ENCODE data around the gene BDH1. TPM values are rescaled to one million over a fixed set of nuclear protein-coding genes. Genes with fewer than 3 reads are reported as not detected.
"Not testable (repeated sequence)": the region's sequence is repeated elsewhere in the genome, so short reads cannot be mapped to it uniquely, and the experiment has no call there.

BDH1 gene, protein sequence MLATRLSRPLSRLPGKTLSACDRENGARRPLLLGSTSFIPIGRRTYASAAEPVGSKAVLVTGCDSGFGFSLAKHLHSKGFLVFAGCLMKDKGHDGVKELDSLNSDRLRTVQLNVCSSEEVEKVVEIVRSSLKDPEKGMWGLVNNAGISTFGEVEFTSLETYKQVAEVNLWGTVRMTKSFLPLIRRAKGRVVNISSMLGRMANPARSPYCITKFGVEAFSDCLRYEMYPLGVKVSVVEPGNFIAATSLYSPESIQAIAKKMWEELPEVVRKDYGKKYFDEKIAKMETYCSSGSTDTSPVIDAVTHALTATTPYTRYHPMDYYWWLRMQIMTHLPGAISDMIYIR
- polyA plus RNA-seq (2013): 24.3 TPM

DNA sequence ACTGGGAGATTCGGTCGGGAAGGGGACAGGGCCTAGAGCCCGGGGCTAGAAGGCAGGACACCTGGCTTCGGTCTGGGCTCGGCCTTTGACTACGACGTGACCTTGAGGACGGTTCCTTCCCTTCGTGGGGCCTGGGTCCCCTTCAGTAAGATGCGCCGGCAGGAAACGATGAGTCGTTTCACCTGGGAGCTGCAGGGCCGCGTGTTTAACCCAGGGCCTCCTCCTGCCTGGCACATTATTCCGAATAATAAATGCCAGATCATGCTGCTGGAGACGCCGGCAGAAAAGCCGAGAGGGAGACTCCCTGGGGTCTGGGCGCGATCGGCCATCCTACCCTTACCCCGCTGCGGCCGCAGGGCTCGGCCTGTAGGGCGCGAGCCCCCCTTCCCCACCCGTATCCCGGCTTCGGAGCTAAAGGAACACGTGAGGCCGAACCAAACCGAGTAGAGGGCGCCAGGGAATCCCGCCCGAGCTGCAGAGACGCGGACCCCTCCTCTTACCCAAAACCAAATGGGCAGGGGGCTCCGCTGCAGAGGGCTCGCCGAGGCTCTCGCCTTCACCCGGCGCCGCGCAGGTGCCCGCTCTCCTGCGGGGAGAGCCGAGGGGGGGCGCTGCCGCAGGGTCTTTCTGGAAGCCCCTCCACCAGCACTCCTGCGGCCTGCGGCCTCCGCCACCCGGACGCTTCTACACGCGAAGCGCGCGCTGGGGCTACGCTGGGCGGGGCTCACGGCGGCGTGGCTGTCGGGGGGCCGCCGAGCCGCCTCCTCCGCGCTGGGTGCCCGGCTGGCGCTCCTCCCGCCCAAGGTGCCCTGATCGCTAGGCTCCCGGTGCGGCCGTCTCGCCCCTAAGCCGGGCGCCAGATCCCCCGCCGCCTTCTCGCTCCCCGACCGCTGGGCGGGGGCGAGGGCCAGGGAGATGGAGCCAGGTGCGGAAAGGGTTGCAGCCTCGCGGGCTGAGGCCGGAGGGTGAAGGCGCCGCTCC is at the start of gene BDH1:
TSS of gene BDH1 (minus strand) at position 688 of the 981 bp plus-strand sequence. CDS start 9,525 bp downstream, outside the sequence.
- H3K9me3 ChIP-seq (ENCODE audit: control extremely low read depth in 1 of 5, control insufficient read depth in 4 of 5, insufficient read depth in 2 of 5, low read depth in 1 of 5, low read length in 4 of 5): no peaks in the 10 kb centered on the region
- POLR2A ChIA-PET: no interaction called here
- 0% methylated on average over 84 of the region's 96 CpGs for WGBS (ENCODE audit: insufficient coverage)
- peak within 1 kb of the TSS; percentile 64 to 84 for H3K27ac ChIP-seq (ENCODE audit: insufficient read depth in 1 of 2, low read depth in 1 of 2, low read length in 2 of 2, poor library complexity in 1 of 2, severe bottlenecking in 2 of 2)
- peaks cover 0 to 21% (median 16%) of the 10 kb centered on the region in 4 experiments for H3K4me1 ChIP-seq (ENCODE audit: control extremely low read depth in 1 of 4, control insufficient read depth in 4 of 4, insufficient read depth in 4 of 4, low read length in 3 of 4)
- H3K36me3 ChIP-seq (ENCODE audit: control insufficient read depth in 4 of 4, insufficient read depth in 4 of 4, low read length in 3 of 4): peaks cover 0 to 8% (median 2%) of the 10 kb centered on the region in 4 experiments
- peaks cover 2 to 18% (median 3%) of the 10 kb centered on the region in 5 experiments for H3K27me3 ChIP-seq (replicated peaks in 2 of 5; ENCODE audit: control insufficient read depth in 4 of 5, insufficient read depth in 5 of 5, low read length in 4 of 5)
- H3K4me3 ChIP-seq (ENCODE audit: control insufficient read depth in 1 of 7, extremely low read depth in 1 of 7, insufficient read depth in 4 of 7, low read depth in 2 of 7, low read length in 6 of 7): peak within 1 kb of the TSS; percentile 68 to 88 (median 82)
- CTCF ChIA-PET: interaction anchor here (1.4 kb wide), 1 partner anchor 41 kb away, joined by 4 read pairs; no protein-coding TSS in a partner anchor
- DNase-seq: peak; percentile 43 to 76 (median 64)

DNA sequence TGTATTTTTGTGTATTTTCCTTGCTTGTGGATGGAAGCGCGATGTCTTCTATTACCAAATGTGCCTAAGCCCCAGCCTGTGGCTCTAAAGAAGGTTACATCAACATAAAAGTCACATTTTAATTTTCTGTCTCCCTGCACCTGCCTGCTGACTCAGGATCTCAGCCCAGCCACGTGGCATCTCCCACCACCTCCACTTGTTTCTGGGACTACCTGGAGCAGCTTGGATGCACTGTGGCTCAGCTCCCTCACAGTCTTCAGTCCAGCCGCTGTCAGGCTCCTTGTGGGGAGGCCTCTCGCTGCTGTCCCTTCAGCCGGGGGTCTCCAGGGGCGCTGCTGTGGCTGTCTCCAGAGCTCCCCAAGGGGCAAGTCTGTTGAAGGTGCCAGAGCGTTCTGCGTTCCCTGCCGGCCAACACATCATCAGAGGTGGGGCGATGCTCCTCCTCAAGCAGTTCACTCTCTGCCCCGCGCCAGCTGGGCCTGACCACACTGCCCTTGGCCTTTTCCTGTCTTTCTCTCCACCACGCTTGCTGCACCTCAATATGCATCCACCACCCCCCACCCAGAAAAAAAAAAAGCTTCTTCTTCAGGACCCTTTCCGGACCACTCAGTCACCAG is 47.7 kb upstream of the BDH1 start:
- ChIA-PET POLR2A (no interaction called here), CTCF (interaction anchor here (1.2 kb wide), 1 partner anchor 8 kb away, joined by 3 read pairs; no protein-coding TSS in a partner anchor)
- Histone ChIP-seq H3K36me3 (ENCODE audit: control insufficient read depth in 4 of 4, insufficient read depth in 4 of 4, low read length in 3 of 4) (peaks cover 14 to 23% (median 16%) of the 10 kb centered on the region in 4 experiments), H3K27me3 (replicated peaks in 2 of 5; ENCODE audit: control insufficient read depth in 4 of 5, insufficient read depth in 5 of 5, low read length in 4 of 5) (no peaks in the 10 kb centered on the region), H3K4me3 (ENCODE audit: control insufficient read depth in 1 of 7, extremely low read depth in 1 of 7, insufficient read depth in 4 of 7, low read depth in 2 of 7, low read length in 6 of 7) (no peak overlapping the region), H3K9me3 (ENCODE audit: control extremely low read depth in 1 of 5, control insufficient read depth in 4 of 5, insufficient read depth in 2 of 5, low read depth in 1 of 5, low read length in 4 of 5) (no peaks in the 10 kb centered on the region), H3K27ac (ENCODE audit: insufficient read depth in 1 of 2, low read depth in 1 of 2, low read length in 2 of 2, poor library complexity in 1 of 2, severe bottlenecking in 2 of 2) (no peak overlapping the region), H3K4me1 (ENCODE audit: control extremely low read depth in 1 of 4, control insufficient read depth in 4 of 4, insufficient read depth in 4 of 4, low read length in 3 of 4) (peaks cover 0 to 5% (median 1%) of the 10 kb centered on the region in 4 experiments)
- WGBS (ENCODE audit: insufficient coverage): 88% methylated on average over 13 of the region's 15 CpGs
- no peak for DNase-seq

DNA sequence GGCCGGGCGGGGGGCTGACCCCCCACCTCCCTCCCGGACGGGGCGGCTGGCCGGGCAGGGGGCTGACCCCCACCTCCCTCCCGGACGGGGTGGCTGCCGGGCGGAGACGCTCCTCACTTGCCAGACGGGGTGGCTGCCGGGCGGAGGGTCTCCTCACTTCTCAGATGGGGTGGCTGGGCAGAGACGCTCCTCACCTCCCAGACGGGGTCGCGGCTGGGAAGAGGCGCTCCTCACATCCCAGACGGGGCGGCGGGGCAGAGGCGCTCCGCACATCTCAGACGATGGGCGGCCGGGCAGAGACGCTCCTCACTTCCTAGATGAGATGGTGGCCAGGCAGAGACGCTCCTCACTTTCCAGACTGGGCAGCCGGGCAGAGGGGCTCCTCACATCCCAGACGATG is 46.6 kb upstream of the BDH1 start:
- POLR2A ChIA-PET; H3K4me1 ChIP-seq (ENCODE audit: control extremely low read depth in 1 of 4, control insufficient read depth in 4 of 4, insufficient read depth in 4 of 4, low read length in 3 of 4); H3K27ac ChIP-seq (ENCODE audit: insufficient read depth in 1 of 2, low read depth in 1 of 2, low read length in 2 of 2, poor library complexity in 1 of 2, severe bottlenecking in 2 of 2); DNase-seq; H3K27me3 ChIP-seq (replicated peaks in 2 of 5; ENCODE audit: control insufficient read depth in 4 of 5, insufficient read depth in 5 of 5, low read length in 4 of 5); H3K9me3 ChIP-seq (ENCODE audit: control extremely low read depth in 1 of 5, control insufficient read depth in 4 of 5, insufficient read depth in 2 of 5, low read depth in 1 of 5, low read length in 4 of 5); H3K4me3 ChIP-seq (ENCODE audit: control insufficient read depth in 1 of 7, extremely low read depth in 1 of 7, insufficient read depth in 4 of 7, low read depth in 2 of 7, low read length in 6 of 7): not testable (repeated sequence)
- WGBS (ENCODE audit: insufficient coverage): 98% methylated on average over 14 of the region's 31 CpGs
- H3K36me3 ChIP-seq (ENCODE audit: control insufficient read depth in 4 of 4, insufficient read depth in 4 of 4, low read length in 3 of 4): peaks cover 4 to 13% (median 6%) of the 10 kb centered on the region in 4 experiments
- CTCF ChIA-PET: interaction anchor here (7.3 kb wide), 1 partner anchor 10 kb away, joined by 43 read pairs; no protein-coding TSS in a partner anchor

DNA sequence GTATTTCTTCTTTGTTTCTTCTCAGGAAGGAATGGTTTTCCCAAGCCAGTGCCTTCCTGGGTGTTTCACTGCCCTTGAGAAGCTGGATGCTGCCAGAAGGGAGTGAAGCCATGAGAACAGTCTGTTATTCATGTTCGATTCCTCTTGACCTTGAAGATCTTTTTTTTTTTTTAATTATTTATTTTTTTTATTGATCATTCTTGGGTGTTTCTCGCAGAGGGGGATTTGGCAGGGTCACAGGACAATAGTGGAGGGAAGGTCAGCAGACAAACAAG is 45.7 kb upstream of the BDH1 start:
- H3K9me3 ChIP-seq (ENCODE audit: control extremely low read depth in 1 of 5, control insufficient read depth in 4 of 5, insufficient read depth in 2 of 5, low read depth in 1 of 5, low read length in 4 of 5); POLR2A ChIA-PET; H3K4me3 ChIP-seq (ENCODE audit: control insufficient read depth in 1 of 7, extremely low read depth in 1 of 7, insufficient read depth in 4 of 7, low read depth in 2 of 7, low read length in 6 of 7); H3K4me1 ChIP-seq (ENCODE audit: control extremely low read depth in 1 of 4, control insufficient read depth in 4 of 4, insufficient read depth in 4 of 4, low read length in 3 of 4); H3K27me3 ChIP-seq (replicated peaks in 2 of 5; ENCODE audit: control insufficient read depth in 4 of 5, insufficient read depth in 5 of 5, low read length in 4 of 5); DNase-seq; H3K27ac ChIP-seq (ENCODE audit: insufficient read depth in 1 of 2, low read depth in 1 of 2, low read length in 2 of 2, poor library complexity in 1 of 2, severe bottlenecking in 2 of 2); H3K36me3 ChIP-seq (ENCODE audit: control insufficient read depth in 4 of 4, insufficient read depth in 4 of 4, low read length in 3 of 4): not testable (repeated sequence)
- CTCF ChIA-PET: interaction anchor here (7.3 kb wide), 1 partner anchor 11 kb away, joined by 43 read pairs; no protein-coding TSS in a partner anchor
- WGBS (ENCODE audit: insufficient coverage): no CpG with 5 or more reads among the region's 2 CpGs

DNA sequence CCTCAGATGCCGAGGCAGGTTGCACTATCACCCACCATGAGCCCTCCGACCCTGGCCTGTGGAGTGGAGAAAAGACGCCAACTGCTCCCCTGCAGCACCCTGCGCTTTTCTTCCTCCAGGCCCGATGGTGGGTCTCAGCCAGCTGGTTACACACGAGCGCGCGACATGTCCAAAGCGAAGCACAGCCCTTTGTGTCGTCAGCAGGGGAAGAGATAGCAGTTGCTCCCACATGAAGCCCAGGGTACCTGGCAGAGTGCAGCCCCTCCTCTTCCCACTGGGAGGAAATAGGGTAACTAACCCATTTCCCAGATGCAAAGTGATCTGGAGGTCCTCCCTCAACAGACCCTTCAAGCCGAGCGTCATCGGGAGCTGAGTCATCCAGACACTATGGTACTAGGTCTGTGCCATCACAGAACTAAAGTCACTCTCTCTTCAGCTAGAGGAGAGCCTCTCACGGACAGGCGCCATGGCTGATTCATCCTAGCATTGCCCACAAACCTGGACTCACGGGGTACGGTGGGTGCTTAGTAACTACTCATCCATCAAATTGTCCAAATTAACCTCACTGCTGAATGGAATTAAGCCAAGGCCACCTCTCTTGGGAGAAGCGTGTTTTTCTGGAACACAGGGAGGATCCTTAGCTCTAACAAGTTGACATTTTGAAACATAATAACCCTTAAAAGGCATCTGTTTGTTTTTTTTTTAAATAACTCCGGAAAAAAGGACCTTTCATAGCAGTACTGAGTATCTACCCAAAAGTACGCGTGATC is 45.2 kb upstream of the BDH1 start:
- no peak for DNase-seq
- WGBS (ENCODE audit: insufficient coverage): 94% methylated on average over 22 of the region's 22 CpGs
- H3K27me3 ChIP-seq (replicated peaks in 2 of 5; ENCODE audit: control insufficient read depth in 4 of 5, insufficient read depth in 5 of 5, low read length in 4 of 5): no peaks in the 10 kb centered on the region
- no peak overlapping the region for H3K4me3 ChIP-seq (ENCODE audit: control insufficient read depth in 1 of 7, extremely low read depth in 1 of 7, insufficient read depth in 4 of 7, low read depth in 2 of 7, low read length in 6 of 7)
- no peak overlapping the region for H3K27ac ChIP-seq (ENCODE audit: insufficient read depth in 1 of 2, low read depth in 1 of 2, low read length in 2 of 2, poor library complexity in 1 of 2, severe bottlenecking in 2 of 2)
- peaks cover 0 to 3% (median 0%) of the 10 kb centered on the region in 4 experiments for H3K36me3 ChIP-seq (ENCODE audit: control insufficient read depth in 4 of 4, insufficient read depth in 4 of 4, low read length in 3 of 4)
- H3K4me1 ChIP-seq (ENCODE audit: control extremely low read depth in 1 of 4, control insufficient read depth in 4 of 4, insufficient read depth in 4 of 4, low read length in 3 of 4): peaks cover 0 to 5% (median 1%) of the 10 kb centered on the region in 4 experiments
- H3K9me3 ChIP-seq (ENCODE audit: control extremely low read depth in 1 of 5, control insufficient read depth in 4 of 5, insufficient read depth in 2 of 5, low read depth in 1 of 5, low read length in 4 of 5): no peaks in the 10 kb centered on the region
- ChIA-PET POLR2A (no interaction called here), CTCF (interaction anchor here (1.2 to 7.3 kb wide), 4 partner anchors 11 to 200 kb away, joined by 3 to 43 read pairs (median 4); no protein-coding TSS in a partner anchor)

DNA sequence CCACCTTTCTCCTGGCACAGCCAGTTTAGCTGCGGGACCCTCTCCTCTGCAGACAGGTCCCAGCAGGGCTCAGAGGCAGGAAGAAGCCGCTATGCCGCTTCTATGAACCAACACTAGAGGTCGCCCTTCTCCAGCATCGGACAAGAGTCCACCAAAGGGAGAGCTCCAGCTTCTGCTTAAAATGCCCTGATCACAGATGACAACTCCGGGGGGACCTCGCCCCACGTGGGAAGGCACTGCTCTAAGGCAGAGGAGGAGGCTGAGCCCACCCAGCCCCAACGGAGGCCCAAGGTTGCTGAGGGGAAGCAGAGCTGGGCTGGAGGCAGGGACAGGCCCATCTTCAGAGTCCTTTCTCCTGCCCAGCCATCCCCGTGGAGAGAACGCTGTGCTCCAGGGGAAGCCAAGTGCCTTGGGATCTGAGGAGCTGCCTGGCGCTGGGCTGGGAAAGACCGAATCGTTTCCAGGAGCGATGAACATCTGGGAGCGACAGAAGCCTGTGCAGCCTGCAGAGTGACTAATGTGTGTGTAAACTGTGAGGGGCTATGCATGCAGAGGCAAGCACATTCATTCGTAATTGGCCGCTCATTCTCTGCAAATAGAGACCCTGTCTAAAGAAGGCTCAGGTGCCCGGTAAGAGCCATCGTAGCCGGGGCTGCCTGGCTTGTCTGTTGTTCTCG is 43.5 kb upstream of the BDH1 start:
- H3K4me3 ChIP-seq (ENCODE audit: control insufficient read depth in 1 of 7, extremely low read depth in 1 of 7, insufficient read depth in 4 of 7, low read depth in 2 of 7, low read length in 6 of 7): no peak overlapping the region
- WGBS (ENCODE audit: insufficient coverage): 34% methylated on average over 19 of the region's 22 CpGs
- POLR2A ChIA-PET: interaction anchor here (0.6 kb wide), 1 partner anchor 23 kb away, joined by 5 read pairs; no protein-coding TSS in a partner anchor
- no peaks in the 10 kb centered on the region for H3K27me3 ChIP-seq (replicated peaks in 2 of 5; ENCODE audit: control insufficient read depth in 4 of 5, insufficient read depth in 5 of 5, low read length in 4 of 5)
- H3K36me3 ChIP-seq (ENCODE audit: control insufficient read depth in 4 of 4, insufficient read depth in 4 of 4, low read length in 3 of 4): no peaks in the 10 kb centered on the region
- H3K27ac ChIP-seq (ENCODE audit: insufficient read depth in 1 of 2, low read depth in 1 of 2, low read length in 2 of 2, poor library complexity in 1 of 2, severe bottlenecking in 2 of 2): no peak overlapping the region
- peaks cover 0 to 5% (median 1%) of the 10 kb centered on the region in 4 experiments for H3K4me1 ChIP-seq (ENCODE audit: control extremely low read depth in 1 of 4, control insufficient read depth in 4 of 4, insufficient read depth in 4 of 4, low read length in 3 of 4)
- H3K9me3 ChIP-seq (ENCODE audit: control extremely low read depth in 1 of 5, control insufficient read depth in 4 of 5, insufficient read depth in 2 of 5, low read depth in 1 of 5, low read length in 4 of 5): no peaks in the 10 kb centered on the region
- CTCF ChIA-PET: interaction anchor here (0.6 to 7.3 kb wide), 24 partner anchors 8 to 223 kb away, joined by 3 to 43 read pairs (median 3); no protein-coding TSS in a partner anchor
- DNase-seq: peak; percentile 77 to 92 (median 89)
